Type B pancreatic cell (in vitro differentiated cells): ENCODE data around the gene SDCCAG8. TPM values are rescaled to one million over a fixed set of nuclear protein-coding genes. Genes with fewer than 3 reads are reported as not detected.

Source experiments
- DNase-seq: peaks from one replicate; pipeline ENCODE4 v3.0.0; 2021; ENCODE audit warnings: mixed read lengths; ENCODE audit not compliant: unreplicated experiment; ENCODE audit errors: extremely low spot score
- H3K27ac Mint-ChIP-seq: 2 replicates; pipeline ENCODE4 v1.8.0; 2021; ENCODE audit warnings: mild to moderate bottlenecking, mixed read lengths
- H3K27me3 Mint-ChIP-seq: 2 replicates; pipeline ENCODE4 v1.8.0; 2021; ENCODE audit warnings: mixed read lengths
- H3K36me3 Mint-ChIP-seq: 2 replicates; pipeline ENCODE4 v1.8.0; 2021; ENCODE audit warnings: mixed read lengths
- H3K4me1 Mint-ChIP-seq: one replicate; pipeline ENCODE4 v1.8.0; 2021; ENCODE audit warnings: mixed read lengths; ENCODE audit not compliant: unreplicated experiment
- H3K4me3 Mint-ChIP-seq: 2 replicates; pipeline ENCODE4 v1.8.0; 2021; ENCODE audit warnings: mild to moderate bottlenecking, mixed read lengths
- H3K9me3 Mint-ChIP-seq: 2 replicates; pipeline ENCODE4 v1.8.0; 2021; ENCODE audit warnings: mixed read lengths
- CTCF ChIP-seq: fragments of 200-600 bp; sonication (generic); conservative IDR thresholded peaks from 2 replicates; pipeline ENCODE4 v1.5.0; 2021; ENCODE audit warnings: antibody characterized with exemption, mild to moderate bottlenecking
- total RNA-seq: library from RNA; stranded (reverse); gene quantifications from 2 replicates; pipeline ENCODE4 v1.2.1, GENCODE V29; 2021; ENCODE audit warnings: low replicate concordance

The SDCCAG8 gene
- total RNA-seq, 1 donor from 2014 or later: 26.0 TPM

- Mint-ChIP-seq H3K27ac (no peak overlapping the region), H3K9me3 (no peaks in the 10 kb centered on the region), H3K4me3 (no peak overlapping the region), H3K27me3 (no peaks in the 10 kb centered on the region), H3K4me1 (peaks cover 24% of the 10 kb centered on the region), H3K36me3 (no peaks in the 10 kb centered on the region)
- no peak for TF ChIP-seq CTCF
- DNase-seq: no peak
These were observed 137.3 kb downstream of the SDCCAG8 start for GRCh38 chr1:243393096-243393495.

GRCh38 chr1:243394066-243394465, 138.2 kb downstream of the SDCCAG8 start:
- TF ChIP-seq CTCF: no peak
- H3K4me1 Mint-ChIP-seq: peaks cover 25% of the 10 kb centered on the region
- H3K27ac Mint-ChIP-seq: no peak overlapping the region
- H3K9me3 Mint-ChIP-seq: no peaks in the 10 kb centered on the region
- DNase-seq: no peak
- H3K4me3 Mint-ChIP-seq: no peak overlapping the region
- H3K36me3 Mint-ChIP-seq: no peaks in the 10 kb centered on the region
- H3K27me3 Mint-ChIP-seq: no peaks in the 10 kb centered on the region

- Mint-ChIP-seq H3K9me3 (no peaks in the 10 kb centered on the region), H3K4me1 (peaks cover 25% of the 10 kb centered on the region), H3K4me3 (peak overlapping the region; percentile 51), H3K27ac (peak overlapping the region; percentile 8), H3K27me3 (no peaks in the 10 kb centered on the region), H3K36me3 (no peaks in the 10 kb centered on the region)
- DNase-seq: no peak
- no peak for TF ChIP-seq CTCF
These were observed 139.0 kb downstream of the SDCCAG8 start for GRCh38 chr1:243394601-243395464.

GRCh38 chr1:243396424-243396823, 140.6 kb downstream of the SDCCAG8 start:
- no peak for TF ChIP-seq CTCF
- Mint-ChIP-seq H3K27me3 (no peaks in the 10 kb centered on the region), H3K4me3 (no peak overlapping the region), H3K4me1 (peaks cover 25% of the 10 kb centered on the region), H3K27ac (no peak overlapping the region), H3K9me3 (no peaks in the 10 kb centered on the region), H3K36me3 (no peaks in the 10 kb centered on the region)
- no peak for DNase-seq

GRCh38 chr1:243396876-243397275, 141.0 kb downstream of the SDCCAG8 start:
- Mint-ChIP-seq H3K27me3 (no peaks in the 10 kb centered on the region), H3K9me3 (no peaks in the 10 kb centered on the region), H3K4me1 (peaks cover 25% of the 10 kb centered on the region), H3K36me3 (no peaks in the 10 kb centered on the region), H3K4me3 (no peak overlapping the region), H3K27ac (no peak overlapping the region)
- no peak for TF ChIP-seq CTCF
- no peak for DNase-seq
